LNCaP clone FGC (cell line): ENCODE data around the gene LEMD1.

Experiments
- DNase-seq: peaks from one replicate; pipeline ENCODE4 v3.0.0-alpha.2; 2011; ENCODE audit warnings: low read depth
- H3K4me3 ChIP-seq: 2 replicates; pipeline ENCODE4 v1.5.1; 2011; ENCODE audit warnings: mild to moderate bottlenecking, low read depth, low read length, control low read depth
- CTCF ChIP-seq: IDR thresholded peaks from 2 replicates; pipeline ENCODE4 v1.5.1; 2012; ENCODE audit warnings: mild to moderate bottlenecking; ENCODE audit not compliant: control insufficient read depth, insufficient read depth; ENCODE audit errors: extremely low read depth

LEMD1 gene

GRCh38 chr1:205360891-205361290 is 61.0 kb downstream of the LEMD1 start:
- no peak for TF ChIP-seq CTCF
- no peak overlapping the region for H3K4me3 ChIP-seq
- DNase-seq: no peak

- no peak overlapping the region for H3K4me3 ChIP-seq
- TF ChIP-seq CTCF: no peak
- DNase-seq: no peak
Measured at GRCh38 chr1:205359771-205360565, 61.9 kb downstream of the LEMD1 start.

GRCh38 chr1:205358579-205358978 is 63.3 kb downstream of the LEMD1 start:
- H3K4me3 ChIP-seq: no peak overlapping the region
- no peak for TF ChIP-seq CTCF

GRCh38 chr1:205357567-205357966 is 64.3 kb downstream of the LEMD1 start:
- no peak for DNase-seq
- H3K4me3 ChIP-seq: no peak overlapping the region
- no peak for TF ChIP-seq CTCF

More at GRCh38 chr1:205358579-205358978, 63.3 kb downstream of the LEMD1 start:
- DNase-seq: no peak

GRCh38 chr1:205356440-205357139 is 65.3 kb downstream of the LEMD1 start, which contains the start of gene KLHDC8A:
Gene KLHDC8A (minus strand): TSS chr1:205356922. CDS start chr1:205343604, 13,318 bp downstream.
- no peak within 1 kb of the TSS for H3K4me3 ChIP-seq
- TF ChIP-seq CTCF: no peak
- DNase-seq: no peak

GRCh38 chr1:205355075-205355453 is 66.8 kb downstream of the LEMD1 start:
- DNase-seq: no peak
- no peak overlapping the region for H3K4me3 ChIP-seq
- no peak for TF ChIP-seq CTCF
